MCF 10A (cell line): ENCODE data around the gene LAPTM5. TPM values are rescaled to one million over a fixed set of nuclear protein-coding genes. Genes with fewer than 3 reads are reported as not detected.
A peak's percentile ranks its signal among the peaks of the same experiment; 100 is the strongest.

ENCODE experiments used
- BruUV-seq: library from RNA; stranded (reverse); fragments of 400-500 nt; replicated peaks from 2 replicates; lab custom pipeline; 2021; lab: Mats Ljungman, UMichigan
- CTCF ChIA-PET: fragments of 300-600 bp; sonication (Branson Sonifier 250); formaldehyde crosslinking; extraction: SDS; loops from one replicate; lab custom pipeline; 2021; ENCODE audit warnings: antibody characterized with exemption, inconsistent platforms; lab: Yijun Ruan, JAX
- POLR2A ChIA-PET: fragments of 300-600, 350-650 bp; sonication (Branson Sonifier 250); formaldehyde crosslinking; extraction: SDS; loops from one replicate; lab custom pipeline; 2020; ENCODE audit warnings: antibody characterized with exemption, inconsistent platforms; lab: Yijun Ruan, JAX
- DNase-seq: peaks from one replicate; pipeline ENCODE4 v3.0.0-alpha.2; 2018; ENCODE audit not compliant: unreplicated experiment
- H3K27ac Mint-ChIP-seq: one replicate; pipeline ENCODE4 v1.8.0; 2022; ENCODE audit warnings: mild to moderate bottlenecking, low read depth, mixed read lengths; ENCODE audit not compliant: unreplicated experiment
- H3K27me3 Mint-ChIP-seq: one replicate; pipeline ENCODE4 v1.8.0; 2022; ENCODE audit warnings: mixed read lengths; ENCODE audit not compliant: insufficient read depth, unreplicated experiment
- H3K36me3 Mint-ChIP-seq: one replicate; pipeline ENCODE4 v1.8.0; 2022; ENCODE audit warnings: mild to moderate bottlenecking, moderate library complexity, mixed read lengths; ENCODE audit not compliant: insufficient read depth, unreplicated experiment
- H3K4me1 Mint-ChIP-seq: one replicate; pipeline ENCODE4 v1.8.0; 2022; ENCODE audit warnings: mixed read lengths; ENCODE audit not compliant: insufficient read depth, unreplicated experiment
- H3K4me3 Mint-ChIP-seq: one replicate; pipeline ENCODE4 v1.8.0; 2022; ENCODE audit warnings: mild to moderate bottlenecking, moderate library complexity, mixed read lengths; ENCODE audit not compliant: unreplicated experiment
- H3K9me3 Mint-ChIP-seq: one replicate; pipeline ENCODE4 v1.8.0; 2022; ENCODE audit warnings: mixed read lengths; ENCODE audit not compliant: unreplicated experiment
- CTCF ChIP-seq: fragments of 200-600 bp; IDR thresholded peaks from one replicate; pipeline ENCODE4 v1.8.0; 2022; ENCODE audit warnings: antibody characterized with exemption, mild to moderate bottlenecking; ENCODE audit not compliant: unreplicated experiment
- intact Hi-C: fragments of 100-400 bp; cut with micrococcal nuclease; formaldehyde crosslinking; loops from 2 replicates; pipeline ENCODE4 v1.14.1; 2022
- total RNA-seq: library from RNA; stranded (reverse); gene quantifications from 2 replicates; pipeline ENCODE4 v1.2.3, GENCODE V29; 2022

LAPTM5 gene
- total RNA-seq, 1 experiment from 2014 or later, result 15.9 TPM

GRCh38 chr1:30778154-30778978, 20.8 kb upstream of the LAPTM5 start:
- intact Hi-C loops, result no loop called here
- no TSS peak for BruUV-seq
- ChIA-PET CTCF (interaction anchor here (0.7 to 7.1 kb wide), 13 partner anchors 10 to 142 kb away, joined by 3 to 198 read pairs (median 6); partner anchors contain the start of genes MATN1 and SDC3), POLR2A (interaction anchor here (0.7 to 4.0 kb wide), 19 partner anchors 9 to 1540 kb away, joined by 3 to 40 read pairs (median 5); no protein-coding TSS in a partner anchor)
- peaks cover 24% of the 10 kb centered on the region for H3K4me1 Mint-ChIP-seq
- peak overlapping the region; percentile 14 for H3K27ac Mint-ChIP-seq
- no peaks in the 10 kb centered on the region for H3K27me3 Mint-ChIP-seq
- no peak for TF ChIP-seq CTCF
- peaks cover 70% of the 10 kb centered on the region for H3K36me3 Mint-ChIP-seq
- no peak overlapping the region for H3K4me3 Mint-ChIP-seq
- no peaks in the 10 kb centered on the region for H3K9me3 Mint-ChIP-seq
- peak; percentile 96 for DNase-seq

- POLR2A ChIA-PET, result interaction anchor here (0.8 to 4.0 kb wide), 9 partner anchors 9 to 133 kb away, joined by 3 to 40 read pairs (median 6); no protein-coding TSS in a partner anchor
- DNase-seq, result no peak
- H3K27me3 Mint-ChIP-seq, result no peaks in the 10 kb centered on the region
- H3K27ac Mint-ChIP-seq, result no peak overlapping the region
- no peak overlapping the region for H3K4me3 Mint-ChIP-seq
- peaks cover 22% of the 10 kb centered on the region for H3K4me1 Mint-ChIP-seq
- intact Hi-C loops, result no loop called here
- no TSS peak for BruUV-seq
- H3K36me3 Mint-ChIP-seq, result peaks cover 74% of the 10 kb centered on the region
- H3K9me3 Mint-ChIP-seq, result no peaks in the 10 kb centered on the region
- no peak for TF ChIP-seq CTCF
- CTCF ChIA-PET, result interaction anchor here (0.6 to 7.1 kb wide), 3 partner anchors 53 to 1528 kb away, joined by 3 to 198 read pairs (median 118); partner anchors contain the start of genes MATN1 and SDC3
Observed at GRCh38 chr1:30777904-30778153, 20.3 kb upstream of the LAPTM5 start.

GRCh38 chr1:30777060-30777903, 19.7 kb upstream of the LAPTM5 start:
- no TSS peak for BruUV-seq
- ChIA-PET CTCF (interaction anchor here (0.6 to 7.1 kb wide), 2 partner anchors 53 to 1527 kb away, joined by 3 to 198 read pairs; partner anchors contain the start of gene MATN1), POLR2A (interaction anchor here (1.2 to 4.0 kb wide), 5 partner anchors 8 to 58 kb away, joined by 3 to 40 read pairs (median 10); no protein-coding TSS in a partner anchor)
- peaks cover 74% of the 10 kb centered on the region for H3K36me3 Mint-ChIP-seq
- no peak overlapping the region for H3K4me3 Mint-ChIP-seq
- no peak for DNase-seq
- no peaks in the 10 kb centered on the region for H3K9me3 Mint-ChIP-seq
- H3K27ac Mint-ChIP-seq, result no peak overlapping the region
- TF ChIP-seq CTCF, result no peak
- H3K27me3 Mint-ChIP-seq, result no peaks in the 10 kb centered on the region
- peaks cover 19% of the 10 kb centered on the region for H3K4me1 Mint-ChIP-seq
- intact Hi-C loops, result no loop called here
